Midbrain (tissue), 1 donor: ENCODE data around the gene TANC1.
A peak's percentile ranks its signal among the peaks of the same experiment; 100 is the strongest.

Experiments used
- DNase-seq: peaks from one replicate; lab custom pipeline; 2025; lab: John Stamatoyannopoulos, UW

The TANC1 gene

DNA sequence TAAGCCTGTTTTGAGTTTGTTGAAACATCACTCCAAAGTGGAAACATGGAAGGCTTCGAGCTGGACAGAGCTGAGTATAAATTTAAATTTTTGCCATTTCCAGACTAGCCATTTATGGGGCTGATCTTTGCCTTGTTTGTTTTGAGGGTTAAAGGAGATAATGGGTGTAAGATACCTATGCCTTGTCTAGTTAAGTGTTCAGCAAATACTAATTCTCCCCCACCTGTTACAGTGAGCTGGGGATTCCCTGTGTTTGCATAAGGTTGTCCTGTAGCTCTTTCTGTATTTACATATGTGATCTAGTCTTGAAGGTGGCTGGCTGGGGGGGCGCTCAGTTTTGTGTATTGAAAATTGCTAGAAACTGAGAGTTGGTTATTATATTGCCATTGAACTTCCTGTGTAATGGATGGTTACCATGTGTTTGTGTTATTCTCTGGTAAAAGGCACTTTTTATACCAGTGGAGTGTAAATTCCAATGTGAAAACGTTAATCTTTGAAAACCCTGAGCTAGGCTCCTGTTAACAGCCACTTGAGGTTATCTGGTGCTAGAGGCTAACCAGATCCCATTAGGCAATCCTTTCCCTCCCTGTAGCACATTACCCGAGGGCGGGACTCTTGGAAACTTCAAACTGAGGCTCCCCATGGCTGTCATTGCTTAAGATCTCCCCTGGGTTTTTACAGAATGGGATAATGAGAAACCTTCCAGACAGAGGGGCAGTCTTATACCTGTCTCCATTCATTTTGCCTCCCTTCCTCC lies 26.7 kb downstream of the TANC1 start:
- no peak for DNase-seq

DNA sequence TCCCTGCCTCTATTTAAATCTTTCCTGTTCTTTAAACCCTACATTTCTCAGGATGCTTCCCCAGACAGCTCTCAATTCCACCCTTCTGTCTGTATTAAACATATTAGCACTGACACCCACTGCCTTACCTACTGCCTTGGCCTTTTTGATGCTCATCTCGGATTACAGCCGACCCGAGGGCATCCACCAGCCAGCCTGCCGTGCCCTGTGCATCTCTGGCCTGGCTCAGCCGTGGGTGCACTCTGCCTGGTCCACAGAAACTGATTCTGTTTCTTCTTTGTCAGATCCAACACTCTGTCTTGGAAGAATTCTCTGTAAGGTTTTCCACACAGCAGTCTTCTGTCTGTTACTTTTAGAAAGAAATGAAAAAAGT lies 27.2 kb downstream of the TANC1 start:
- no peak for DNase-seq

GRCh38 chr2:158996378-158996993 lies 28.0 kb downstream of the TANC1 start:
- DNase-seq: no peak

- no peak for DNase-seq
Measured at GRCh38 chr2:158997037-158997790, 28.8 kb downstream of the TANC1 start.

DNA sequence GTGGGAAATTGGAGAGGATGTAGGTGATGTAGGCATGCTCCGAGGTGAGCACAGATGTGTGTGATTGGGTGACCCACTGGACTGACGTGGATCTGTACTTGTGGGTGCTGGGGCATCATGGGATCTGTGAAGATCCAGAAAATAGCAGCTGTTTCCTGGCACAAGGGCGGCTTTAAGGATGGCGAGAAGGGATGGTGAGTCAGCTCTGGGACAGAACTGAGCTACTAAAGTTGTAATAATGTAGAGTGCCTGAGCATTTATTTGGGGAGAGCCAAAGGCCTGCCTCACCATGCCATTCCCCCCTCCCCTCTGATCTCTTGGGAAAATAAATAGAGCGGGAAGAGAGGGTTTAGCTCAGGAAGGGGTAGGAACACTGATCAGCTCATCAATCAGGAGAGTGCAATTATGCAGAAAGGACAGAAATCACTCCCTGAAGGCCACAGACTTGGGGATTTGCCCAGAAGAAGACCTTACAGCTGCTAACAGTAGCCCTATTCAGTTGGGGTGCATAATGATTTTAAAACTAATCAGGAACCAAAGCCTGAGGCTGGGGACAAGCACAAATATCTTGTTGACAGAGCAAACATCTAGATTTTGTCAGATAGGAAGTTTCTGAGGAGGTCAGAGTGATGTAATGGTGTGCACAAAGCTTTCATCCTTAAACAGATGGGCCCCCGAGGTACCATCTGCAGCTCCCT lies 30.3 kb downstream of the TANC1 start:
- DNase-seq: peak; percentile 54

- DNase-seq: peak; percentile 29
Measured at GRCh38 chr2:158999458-158999857, 31.0 kb downstream of the TANC1 start.

DNA sequence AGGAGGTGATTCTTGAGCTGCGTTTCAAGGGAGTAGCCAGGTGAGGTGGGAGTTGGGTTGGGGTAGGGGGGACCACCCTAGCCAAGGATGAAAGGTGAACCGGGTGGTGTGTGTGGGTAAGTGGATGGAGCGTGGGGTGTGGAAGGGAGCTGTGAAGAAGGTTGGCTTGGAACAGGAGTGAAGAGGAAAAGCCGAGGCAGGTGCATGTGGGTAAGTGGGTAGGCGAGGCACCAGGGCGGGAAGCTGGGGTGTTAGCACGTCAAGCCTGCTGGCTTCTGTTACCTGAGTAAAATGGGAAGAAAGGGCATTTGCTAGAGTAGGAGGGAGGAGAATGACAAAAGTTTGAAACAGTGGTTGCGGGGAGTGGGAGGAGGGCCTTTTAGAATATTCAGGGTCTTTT lies 31.6 kb downstream of the TANC1 start:
- no peak for DNase-seq

- DNase-seq: no peak
Measured at GRCh38 chr2:159002462-159003111, 34.1 kb downstream of the TANC1 start.

DNA sequence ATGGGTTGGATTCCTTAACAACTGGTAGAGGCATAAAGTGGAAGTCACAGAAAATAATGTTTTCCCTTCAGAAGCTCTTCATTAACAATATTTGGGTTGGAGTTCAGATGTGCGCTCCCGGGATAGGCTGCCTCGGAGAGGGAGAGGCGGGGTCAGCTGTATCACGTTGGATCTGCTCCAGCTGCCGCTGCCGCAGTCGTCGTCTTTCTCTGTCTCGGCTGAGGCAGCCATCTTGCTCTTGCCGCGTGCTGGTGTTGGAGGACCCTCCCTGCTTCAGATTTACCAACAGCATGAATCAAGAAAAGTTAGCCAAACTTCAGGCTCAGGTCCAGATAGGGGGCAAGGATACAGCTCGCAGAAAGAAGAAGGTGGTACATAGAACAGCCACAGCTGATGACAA lies 35.1 kb downstream of the TANC1 start:
- no peak for DNase-seq

DNA sequence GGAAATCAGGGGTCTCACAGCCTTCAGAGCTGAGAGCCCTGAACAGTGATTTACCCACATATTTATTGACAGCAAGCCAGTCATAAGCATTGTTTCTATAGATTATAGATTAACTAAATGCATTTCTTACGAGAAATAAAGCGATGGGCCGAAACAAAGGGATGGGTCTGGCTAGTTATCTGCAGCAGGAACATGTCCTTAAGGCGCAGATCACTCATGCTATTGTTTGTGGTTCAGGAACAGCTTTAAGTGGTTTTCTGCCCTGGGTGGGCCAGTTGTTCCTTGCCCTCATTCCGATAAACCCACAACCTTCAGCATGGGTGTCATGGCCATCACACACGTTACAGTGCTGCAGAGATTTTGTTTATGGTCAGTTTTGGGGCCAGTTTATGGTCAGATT lies 36.4 kb downstream of the TANC1 start:
- DNase-seq: no peak

DNA sequence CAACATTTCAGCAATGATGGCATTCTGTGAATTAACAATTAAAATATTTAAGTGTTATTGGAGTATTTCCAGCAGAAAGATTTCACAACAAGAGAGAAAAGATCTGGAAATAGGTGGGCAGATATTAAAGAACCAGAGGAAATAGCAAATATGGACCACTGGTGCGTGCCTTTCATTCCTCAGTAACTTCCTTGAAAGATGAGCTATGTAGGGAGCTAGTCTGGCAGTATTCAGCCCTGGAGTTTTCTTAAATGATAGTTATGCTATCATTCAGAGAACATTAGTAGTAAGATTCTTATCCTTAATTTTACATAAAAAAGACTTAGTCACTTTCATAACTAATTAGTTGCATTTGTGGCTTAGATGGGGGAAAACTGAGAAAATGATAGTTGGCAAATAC lies 41.5 kb downstream of the TANC1 start:
- DNase-seq: no peak

GRCh38 chr2:159010340-159010739 lies 41.9 kb downstream of the TANC1 start:
- DNase-seq: no peak

GRCh38 chr2:159010963-159011362 lies 42.5 kb downstream of the TANC1 start:
- DNase-seq: no peak

GRCh38 chr2:159012142-159012541 lies 43.7 kb downstream of the TANC1 start:
- no peak for DNase-seq

GRCh38 chr2:159013103-159013502 lies 44.7 kb downstream of the TANC1 start:
- no peak for DNase-seq

DNA sequence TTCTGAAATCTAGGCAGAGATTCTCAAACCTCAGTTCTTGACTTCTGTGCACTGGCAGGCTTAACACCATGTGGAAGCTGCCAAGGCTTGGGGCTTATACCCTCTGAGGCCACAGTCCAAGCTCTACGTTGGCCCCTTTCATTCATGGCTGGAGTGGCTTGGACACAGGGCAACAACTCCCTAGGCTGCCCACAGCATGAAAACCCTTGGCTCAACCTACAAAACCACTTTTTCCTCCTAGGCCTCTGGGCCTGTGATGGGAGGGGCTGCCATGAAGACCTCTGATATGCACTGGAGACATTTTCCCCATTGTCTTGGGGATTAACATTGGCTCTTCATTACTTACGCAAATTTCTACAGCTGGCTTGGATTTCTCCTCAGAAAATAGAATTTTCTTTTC lies 46.7 kb downstream of the TANC1 start:
- DNase-seq: no peak

- DNase-seq: no peak
Measured at GRCh38 chr2:159015823-159016222, 47.4 kb downstream of the TANC1 start.

GRCh38 chr2:159017837-159018236 lies 49.4 kb downstream of the TANC1 start:
- no peak for DNase-seq

- DNase-seq: no peak
Measured at GRCh38 chr2:159019021-159019420, 50.6 kb downstream of the TANC1 start.

DNA sequence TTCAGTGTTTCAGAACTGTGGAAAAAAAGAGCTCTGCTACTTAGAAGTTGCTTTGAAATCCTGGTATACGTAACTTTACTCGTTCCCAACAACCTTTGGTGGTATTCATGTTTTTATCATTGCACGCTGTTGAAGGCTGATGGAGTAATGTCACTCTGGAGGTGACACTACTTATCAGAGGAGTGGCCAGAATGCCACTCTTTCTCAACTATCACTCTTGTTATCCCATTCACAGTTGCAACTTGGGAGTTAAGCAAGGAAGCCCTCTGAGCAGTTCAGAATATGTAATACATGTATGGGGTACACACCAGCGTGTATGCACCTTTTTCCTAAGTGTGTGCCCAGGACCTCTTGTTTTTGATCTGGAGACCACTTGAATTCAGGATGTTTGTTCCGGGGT lies 53.6 kb downstream of the TANC1 start:
- no peak for DNase-seq

DNA sequence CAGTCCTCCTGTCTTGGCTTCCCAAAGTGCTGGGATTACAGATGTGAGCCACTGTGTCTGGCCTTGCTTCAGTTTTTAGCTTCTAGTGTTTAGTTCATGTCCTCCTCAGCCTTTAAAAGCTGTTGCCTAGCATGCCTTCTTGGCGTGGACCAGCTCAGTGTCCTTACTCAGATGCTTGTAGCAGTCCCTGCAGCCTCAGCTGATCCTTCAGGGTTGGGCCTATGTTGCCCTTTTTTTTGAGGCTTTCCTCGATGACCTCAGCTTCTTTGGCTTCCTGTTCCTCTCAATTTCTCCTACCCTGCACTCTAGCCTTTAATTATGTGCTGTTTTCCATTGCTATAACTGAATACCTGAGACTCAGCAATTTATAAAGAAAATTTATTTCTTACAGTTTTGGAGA lies 57.7 kb downstream of the TANC1 start:
- no peak for DNase-seq

DNA sequence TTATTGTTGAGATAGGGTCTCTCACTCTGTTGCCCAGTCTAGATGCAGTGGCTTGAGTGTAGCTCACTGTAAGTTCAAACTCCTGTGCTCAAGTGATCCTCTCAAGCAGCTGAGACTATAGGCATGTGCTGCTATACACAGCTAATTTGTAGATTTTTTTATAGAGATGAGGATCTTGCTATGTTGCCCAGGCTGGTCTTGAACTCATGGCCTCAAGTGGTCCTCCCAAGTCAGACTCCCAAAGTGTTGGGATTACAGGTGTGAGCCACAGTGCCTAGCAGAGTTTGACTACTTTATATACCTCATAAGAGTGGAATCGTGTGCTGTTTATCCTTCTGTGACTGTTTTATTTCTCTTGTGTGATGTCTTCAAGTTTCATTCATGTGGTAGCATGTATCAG lies 60.3 kb downstream of the TANC1 start:
- DNase-seq: no peak
